Activated CD4-positive, alpha-beta T cell treated with anti-CD3 and anti-CD28 coated beads, Interleukin-2, Interleukin-4, amounts not matched to agents 100 ng/mL and 50 ng/mL, durations not matched to agents 16 hours and 8 hours (primary cell): ENCODE measurements around the gene MACROD1.
"Not testable (repeated sequence)": the region's sequence is repeated elsewhere in the genome, so short reads cannot be mapped to it uniquely, and the experiment has no call there.

Source experiments
- DNase-seq: peaks from one replicate; pipeline ENCODE4 v3.0.0-alpha.2; 2020; ENCODE audit warnings: low spot score

The MACROD1 gene

DNA sequence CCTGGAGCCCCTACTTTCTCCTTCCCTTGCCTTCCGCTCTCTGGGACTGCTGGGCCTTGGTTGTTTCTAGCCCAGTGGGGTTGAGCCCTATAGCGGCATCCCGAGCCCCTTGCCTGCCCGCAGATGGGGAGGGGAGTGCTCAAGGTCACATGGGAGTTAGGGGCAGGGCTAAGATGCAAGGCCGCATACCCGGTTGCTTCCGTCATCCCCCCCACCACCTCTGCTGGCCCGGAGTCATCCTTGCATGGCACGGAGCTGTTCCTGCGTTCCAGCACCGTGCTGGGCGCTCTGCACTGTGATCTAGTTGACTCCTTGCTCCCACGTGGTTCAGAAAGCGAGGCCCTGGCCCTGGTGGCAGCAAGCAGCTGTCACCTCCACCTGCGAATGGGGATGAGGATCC, 112.2 kb downstream of the MACROD1 start:
- DNase-seq: no peak

DNA sequence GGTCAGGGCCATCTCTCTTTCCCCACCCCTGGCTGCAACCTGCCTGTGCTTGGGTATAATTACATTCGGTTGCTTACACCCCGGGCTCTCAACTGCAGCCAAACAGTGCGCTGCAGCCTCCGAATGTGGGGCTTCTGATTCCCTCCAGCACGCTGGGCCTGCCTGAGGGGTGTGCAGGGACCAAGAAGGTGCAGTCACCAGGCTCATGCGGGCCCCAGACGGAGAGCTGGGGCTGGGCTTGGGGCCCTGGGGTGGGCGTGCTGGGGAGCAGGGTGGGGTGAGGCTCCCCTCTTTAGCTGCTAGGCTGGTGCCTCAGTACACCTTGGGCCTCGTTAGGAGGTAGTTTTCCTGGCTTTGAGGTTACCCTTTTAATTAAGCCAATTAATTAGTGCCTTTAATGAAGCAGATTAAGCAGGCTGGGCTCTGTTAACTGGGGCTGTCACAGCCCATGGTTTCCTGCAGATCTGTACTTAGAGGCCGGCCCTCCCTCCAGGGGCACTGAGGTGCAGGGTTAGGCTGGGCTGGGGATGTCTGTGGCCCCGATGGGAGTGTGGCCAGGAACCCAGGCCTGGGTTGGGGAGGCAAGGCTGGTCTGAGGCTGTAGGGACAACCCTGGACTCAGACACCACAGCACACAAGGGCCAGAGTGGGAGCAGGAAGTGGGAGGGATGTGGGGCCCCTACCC, 112.8 kb downstream of the MACROD1 start:
- no peak for DNase-seq

DNA sequence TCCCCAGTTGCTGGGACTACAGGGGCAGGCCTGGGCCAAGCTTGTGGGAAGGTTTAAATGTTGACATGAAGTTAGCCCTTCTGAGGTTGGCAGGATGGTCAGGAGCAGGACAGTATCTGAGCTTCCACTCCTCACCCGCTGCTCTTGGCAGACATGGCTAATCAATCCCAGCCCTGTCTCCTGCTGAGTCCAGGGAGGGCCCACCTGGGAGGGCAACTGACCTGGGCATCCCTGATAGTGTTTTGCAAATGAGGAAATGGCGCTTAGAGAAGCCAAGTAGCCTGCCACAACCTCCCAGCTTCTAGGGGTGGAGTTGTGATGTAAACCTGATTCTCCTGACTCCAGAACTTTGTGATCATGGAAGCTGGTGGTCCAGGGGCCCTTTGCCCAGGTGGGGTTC, 113.5 kb downstream of the MACROD1 start:
- no peak for DNase-seq

- DNase-seq: no peak
These were observed 114.6 kb downstream of the MACROD1 start for GRCh38 chr11:64051297-64051696.

- DNase-seq: no peak
These were observed 116.4 kb downstream of the MACROD1 start for GRCh38 chr11:64049509-64049908.

GRCh38 chr11:64048042-64048854, 117.7 kb downstream of the MACROD1 start:
- DNase-seq: no peak

GRCh38 chr11:64047373-64047772, 118.5 kb downstream of the MACROD1 start:
- not testable (repeated sequence) for DNase-seq

DNA sequence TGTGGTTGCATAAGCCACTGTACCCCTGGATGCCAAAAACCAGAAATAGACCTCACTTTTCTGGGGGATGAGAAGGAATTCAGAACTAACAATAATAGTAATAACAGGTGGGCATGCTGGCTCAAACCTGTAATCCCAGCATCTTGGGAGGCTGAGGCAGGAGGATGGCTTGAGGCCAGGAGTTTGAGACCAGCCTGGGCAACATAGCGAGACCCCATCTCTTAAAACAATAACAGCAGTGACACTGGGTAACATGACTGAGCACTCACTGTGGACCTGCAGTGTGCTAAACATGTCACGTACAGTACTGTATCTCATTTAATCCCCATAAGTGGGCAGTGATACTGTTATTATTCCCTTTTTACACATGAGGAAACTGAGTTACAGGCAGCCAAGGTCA, 120.2 kb downstream of the MACROD1 start:
- no peak for DNase-seq

DNA sequence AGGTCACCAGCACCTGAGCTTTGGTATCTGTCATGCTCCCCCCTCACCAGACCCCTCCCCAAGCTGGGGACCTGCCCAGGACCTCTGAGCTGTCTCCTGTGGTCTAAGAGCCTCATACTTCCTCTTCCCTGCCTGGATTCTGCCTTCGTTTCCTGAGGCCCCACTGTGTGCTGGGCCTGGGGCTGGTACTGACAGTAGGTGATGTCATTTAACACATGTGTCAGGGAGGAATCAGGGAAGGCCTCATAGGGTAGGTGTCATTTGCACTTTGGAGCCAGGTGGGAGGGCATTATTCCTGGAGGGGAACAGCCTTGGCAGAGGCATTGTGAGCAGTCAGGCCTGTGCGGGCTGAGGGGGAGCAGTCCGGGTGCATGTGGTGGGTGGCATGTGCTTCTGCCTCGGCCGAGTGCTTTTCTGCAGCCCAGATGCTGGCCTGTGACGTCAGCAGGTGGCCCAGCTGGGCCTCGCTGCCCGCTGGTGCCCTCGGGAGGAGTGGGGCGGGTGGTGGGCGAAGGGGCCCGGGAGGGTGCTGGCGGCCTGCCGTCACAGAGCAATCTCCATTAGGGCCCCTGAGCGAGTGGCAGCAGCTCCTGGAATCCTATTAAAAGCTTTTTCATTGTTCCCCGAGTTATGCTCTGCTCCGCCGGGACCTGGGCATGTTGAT, 121.1 kb downstream of the MACROD1 start:
- no peak for DNase-seq

GRCh38 chr11:64043545-64043944, 122.4 kb downstream of the MACROD1 start:
- DNase-seq: no peak

- no peak for DNase-seq
These were observed 123.6 kb downstream of the MACROD1 start for GRCh38 chr11:64042301-64042700.

- no peak for DNase-seq
These were observed 124.1 kb downstream of the MACROD1 start for GRCh38 chr11:64041846-64042245.

GRCh38 chr11:64040684-64041322, 125.1 kb downstream of the MACROD1 start:
- no peak for DNase-seq

DNA sequence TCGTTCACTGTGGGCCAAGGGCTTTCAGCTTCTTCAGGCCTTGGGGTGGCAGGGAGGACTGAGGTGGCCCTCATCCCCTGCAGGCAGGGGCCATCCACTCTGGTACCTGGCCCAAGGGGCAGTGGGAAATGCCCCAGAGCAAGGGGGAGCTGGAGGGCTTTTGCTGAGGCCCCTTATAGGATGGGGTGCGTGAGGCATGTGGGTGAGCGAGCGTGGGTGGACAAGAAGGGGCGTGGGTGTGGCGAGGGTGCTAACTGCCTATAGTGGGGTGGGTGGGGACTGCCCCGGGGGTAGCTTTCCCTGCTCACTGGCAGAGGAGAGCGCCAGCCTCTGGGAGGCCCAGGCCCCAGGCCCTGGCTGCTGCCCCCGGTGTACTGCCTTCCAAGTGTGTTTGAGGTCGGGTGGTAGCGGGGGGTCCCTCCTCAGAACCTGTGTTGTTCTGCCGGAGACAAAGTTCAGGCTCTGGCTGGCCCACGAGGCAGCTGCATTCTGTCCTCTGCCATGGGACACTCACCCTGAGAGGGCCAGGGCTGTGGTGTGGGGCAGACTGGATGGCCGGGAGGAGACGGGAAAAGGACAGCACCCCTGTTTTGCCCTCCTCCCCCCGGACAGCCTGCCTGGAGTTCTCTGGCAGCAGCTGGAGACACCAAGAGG, 126.8 kb downstream of the MACROD1 start:
- no peak for DNase-seq

DNA sequence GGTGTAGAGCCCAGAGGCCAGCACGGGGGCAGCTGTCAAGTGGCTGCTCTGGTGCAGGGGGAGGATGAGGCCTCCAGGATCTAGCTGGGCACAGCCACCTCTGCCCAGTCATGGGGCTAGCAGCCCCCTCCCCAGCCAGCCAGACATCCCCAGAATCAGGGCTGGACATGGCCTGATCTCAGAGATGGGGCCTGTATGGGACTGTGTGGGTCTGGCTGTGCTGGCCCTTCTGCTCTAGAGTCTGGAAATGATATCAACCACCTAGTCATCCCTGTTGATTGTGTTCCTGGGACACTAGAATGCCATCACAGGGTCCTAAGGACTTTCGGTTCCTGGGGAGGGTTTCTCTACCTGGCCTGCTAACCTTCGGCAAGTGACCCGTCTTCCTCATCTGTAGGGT, 127.4 kb downstream of the MACROD1 start:
- no peak for DNase-seq

- DNase-seq: no peak
These were observed 128.8 kb downstream of the MACROD1 start for GRCh38 chr11:64037027-64037634.

DNA sequence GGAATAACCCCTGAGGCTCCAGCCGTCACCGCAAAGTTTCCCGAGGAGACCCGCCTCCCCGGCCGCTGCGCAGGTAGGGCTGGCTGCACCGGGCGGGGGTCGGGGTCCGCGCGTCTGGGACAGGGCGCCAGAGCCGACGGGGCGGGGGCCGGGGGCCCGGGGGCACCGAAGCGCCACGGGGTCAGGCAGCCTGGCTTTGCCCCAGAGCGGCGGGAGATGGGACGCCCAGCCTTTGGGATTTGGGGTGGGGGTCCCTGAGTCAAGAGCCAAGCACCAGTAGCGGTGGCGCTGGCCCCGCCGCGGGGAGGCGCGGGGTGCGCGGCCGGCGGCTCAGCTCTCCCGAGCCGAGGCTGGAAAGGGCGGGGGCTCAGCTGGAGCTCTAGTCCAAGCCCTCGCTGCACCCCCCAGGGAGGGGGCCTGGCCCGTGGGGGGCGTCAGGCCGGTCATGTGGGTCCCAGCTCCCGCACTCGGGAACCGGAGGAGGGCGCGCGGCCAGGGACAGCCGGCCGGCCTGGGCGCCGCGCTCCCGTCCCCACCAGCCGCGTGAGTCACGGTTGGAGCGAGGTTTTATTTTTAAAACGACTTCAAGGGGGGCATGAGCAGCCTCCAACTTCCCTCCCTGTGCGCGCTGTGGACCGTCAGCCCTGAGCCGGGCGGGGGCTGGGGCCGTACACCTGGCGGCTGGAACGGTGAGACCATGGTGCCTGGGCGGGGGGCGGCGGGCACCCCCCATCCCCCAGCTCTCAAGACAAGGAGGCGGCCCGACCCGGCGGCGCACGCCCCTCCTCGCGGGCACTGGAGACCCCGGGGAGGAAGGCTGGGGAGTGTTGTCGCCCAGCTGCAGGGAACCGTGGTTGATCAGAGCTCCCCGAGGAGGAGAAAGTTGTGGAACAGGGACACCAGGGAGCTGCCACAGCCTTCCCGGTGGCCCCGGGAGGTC, 129.6 kb downstream of the MACROD1 start:
- no peak for DNase-seq

- DNase-seq: no peak
These were observed 130.3 kb downstream of the MACROD1 start, which contains the start of gene FLRT1 for GRCh38 chr11:64035576-64035975. Gene FLRT1 (plus strand): TSS chr11:64035931. CDS start chr11:64116268, 80,337 bp downstream.

DNA sequence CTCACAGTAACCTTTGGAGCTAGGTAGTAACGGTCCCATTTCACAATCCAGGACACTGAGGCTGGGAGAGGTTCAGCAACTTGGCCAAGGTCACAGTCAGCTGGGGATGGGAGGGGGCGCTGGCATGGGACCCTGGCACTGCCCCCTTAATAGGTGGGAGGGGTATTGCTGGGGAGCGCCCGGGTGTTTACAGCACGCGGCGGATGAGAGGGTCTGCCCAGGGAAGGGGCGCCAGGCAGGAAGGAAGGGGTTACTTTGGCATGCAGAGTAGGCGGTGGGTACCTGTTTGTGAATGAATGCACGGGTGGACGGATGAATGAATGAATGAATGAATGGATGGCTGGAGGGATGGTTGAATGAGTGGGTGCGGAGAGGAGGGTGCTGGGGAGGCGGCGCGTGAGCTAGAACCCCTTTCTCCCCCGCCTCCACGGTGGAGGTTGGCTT, 130.8 kb downstream of the MACROD1 start:
- DNase-seq: no peak

DNA sequence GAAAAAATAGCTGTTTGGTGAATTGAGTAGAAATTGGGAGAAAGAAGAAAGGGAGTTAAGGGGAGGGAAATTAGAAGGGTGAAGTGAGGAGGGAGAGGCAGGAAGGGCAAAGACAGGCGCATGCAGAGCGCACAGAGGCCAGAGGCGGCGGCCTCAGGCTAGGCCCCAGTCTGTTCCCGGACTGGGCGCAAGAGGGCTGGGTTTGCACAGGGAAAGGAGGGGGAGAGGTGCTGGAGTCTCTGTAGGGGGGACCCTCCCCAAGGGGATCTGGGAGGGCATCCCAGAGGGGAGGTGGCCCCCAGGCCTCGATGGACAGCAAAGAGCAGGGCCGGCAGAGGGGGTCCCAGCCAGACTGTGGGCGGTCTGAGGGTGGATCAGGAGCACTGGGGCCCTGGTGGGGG, 131.5 kb downstream of the MACROD1 start:
- DNase-seq: no peak
